Measurements from ENCODE around the gene GRAMD1A. TPM values are rescaled to one million over a fixed set of nuclear protein-coding genes. Genes with fewer than 3 reads are reported as not detected.
"Not testable (repeated sequence)": the region's sequence is repeated elsewhere in the genome, so short reads cannot be mapped to it uniquely, and the experiment has no call there.

Gene GRAMD1A
- total RNA-seq, 2 donors from 2014 or later, result 158 to 160 TPM

- Mint-ChIP-seq H3K9me3 (no peaks in the 10 kb centered on the region), H3K36me3 (no peaks in the 10 kb centered on the region), H3K27ac (no peak overlapping the region)
- DNase-seq (ENCODE audit: low spot score in 2 of 2), result no peak
- no peak for ATAC-seq
Measured at GRCh38 chr19:35049456-35049855, 49.3 kb downstream of the GRAMD1A start.

DNA sequence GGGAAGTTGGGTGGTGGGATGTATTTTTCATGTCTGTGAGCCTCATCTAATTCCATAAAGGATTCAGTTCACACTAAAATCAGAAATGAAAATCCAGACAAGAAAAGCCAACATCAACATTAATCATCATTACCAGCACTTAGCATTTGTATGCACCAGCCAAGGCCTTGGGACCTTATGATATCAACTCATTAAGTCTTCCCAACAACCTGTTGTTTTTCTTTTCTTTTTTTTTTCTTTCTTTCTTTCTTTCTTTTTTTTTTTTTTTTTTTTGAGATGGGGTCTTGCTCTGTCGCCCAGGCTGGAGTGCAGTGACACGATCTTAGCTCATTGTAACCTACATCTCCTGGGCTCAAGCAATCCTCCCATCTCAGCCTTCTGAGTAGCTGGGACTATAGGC is 50.5 kb downstream of the GRAMD1A start:
- H3K36me3 Mint-ChIP-seq; DNase-seq (ENCODE audit: low spot score in 2 of 2); ATAC-seq; H3K9me3 Mint-ChIP-seq; H3K27ac Mint-ChIP-seq: not testable (repeated sequence)

DNA sequence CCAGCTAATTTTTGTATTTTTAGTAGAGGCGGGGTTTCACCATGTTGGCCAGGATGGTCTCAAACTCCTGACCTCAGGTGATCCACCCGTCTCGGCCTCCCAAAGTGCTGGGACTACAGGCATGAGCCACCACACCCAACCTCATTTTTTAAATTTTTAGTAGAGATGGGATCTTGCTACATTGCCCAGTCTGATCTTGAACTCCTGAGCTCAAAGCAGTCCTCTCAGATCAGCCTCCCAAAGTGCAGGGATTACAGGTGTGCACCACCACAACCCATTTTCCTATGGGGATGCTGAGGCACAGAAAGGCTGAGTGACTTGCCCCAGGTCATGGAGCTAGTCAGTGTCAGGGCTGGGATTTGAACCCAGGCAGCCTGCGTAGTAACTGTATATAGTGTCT is 51.1 kb downstream of the GRAMD1A start:
- not testable (repeated sequence) for ATAC-seq

DNA sequence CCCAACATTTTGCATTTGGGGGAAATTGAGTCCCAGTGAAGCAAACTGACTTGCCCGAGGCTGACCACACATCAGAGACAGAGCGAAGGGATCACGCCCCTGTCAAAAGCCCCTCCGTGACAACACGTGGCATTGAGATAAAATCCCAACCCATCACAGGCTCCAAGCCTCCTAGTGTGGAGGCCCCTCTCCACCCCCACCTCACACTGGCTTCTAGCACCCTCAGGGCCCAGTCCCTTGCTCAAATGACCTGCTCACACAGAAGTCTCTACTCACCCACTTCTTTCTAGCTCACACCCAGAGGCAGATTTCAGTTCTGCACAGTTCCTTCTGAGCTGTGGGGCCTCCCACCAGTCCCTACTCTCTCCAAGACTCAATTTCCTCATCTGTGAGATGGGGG is 51.7 kb downstream of the GRAMD1A start:
- Mint-ChIP-seq H3K9me3 (no peaks in the 10 kb centered on the region), H3K36me3 (no peaks in the 10 kb centered on the region), H3K27ac (no peak overlapping the region)
- no peak for ATAC-seq
- no peak for DNase-seq (ENCODE audit: low spot score in 2 of 2)

More for the DNA sequence above, 51.1 kb downstream of the GRAMD1A start:
- H3K27ac Mint-ChIP-seq; H3K9me3 Mint-ChIP-seq; DNase-seq (ENCODE audit: low spot score in 2 of 2); H3K36me3 Mint-ChIP-seq: not testable (repeated sequence)

DNA sequence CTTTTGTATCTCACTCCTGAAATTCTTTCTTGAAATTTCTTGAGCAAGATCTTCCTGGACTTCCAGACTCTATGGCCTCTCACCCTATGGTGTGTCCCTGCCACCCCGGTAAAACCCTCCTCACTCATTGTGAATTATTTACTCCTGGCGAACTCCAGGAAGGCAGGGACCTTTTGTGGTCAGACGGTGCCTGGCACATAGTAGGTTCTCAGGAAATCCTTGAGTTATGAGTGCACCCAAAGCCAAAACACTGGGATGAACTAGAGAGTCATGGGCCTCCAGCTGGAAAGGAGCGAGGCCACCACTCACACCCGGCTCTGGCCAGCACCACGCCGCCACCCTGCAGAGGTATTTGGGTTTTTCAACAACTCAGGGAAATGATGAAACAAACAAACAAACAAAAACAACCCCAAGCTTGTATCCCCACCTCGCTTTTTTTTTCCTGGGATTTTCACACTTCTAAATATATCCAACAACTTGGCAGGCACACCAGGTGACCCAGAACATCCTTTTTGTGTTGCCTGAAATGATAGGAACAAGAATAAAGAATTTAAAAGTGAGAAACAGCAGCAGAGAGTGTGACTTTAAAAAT is 52.6 kb downstream of the GRAMD1A start:
- ATAC-seq (no peak), DNase-seq (ENCODE audit: low spot score in 2 of 2) (no peak)
- Mint-ChIP-seq H3K36me3 (no peaks in the 10 kb centered on the region), H3K27ac (peak overlapping the region in 1 of 2 donors; percentile 39), H3K9me3 (no peaks in the 10 kb centered on the region)

GRCh38 chr19:35053667-35054293 is 53.7 kb downstream of the GRAMD1A start:
- no peak overlapping the region for H3K27ac Mint-ChIP-seq
- no peaks in the 10 kb centered on the region for H3K36me3 Mint-ChIP-seq
- DNase-seq (ENCODE audit: low spot score in 2 of 2) (no peak), ATAC-seq (no peak)
- no peaks in the 10 kb centered on the region for H3K9me3 Mint-ChIP-seq

DNA sequence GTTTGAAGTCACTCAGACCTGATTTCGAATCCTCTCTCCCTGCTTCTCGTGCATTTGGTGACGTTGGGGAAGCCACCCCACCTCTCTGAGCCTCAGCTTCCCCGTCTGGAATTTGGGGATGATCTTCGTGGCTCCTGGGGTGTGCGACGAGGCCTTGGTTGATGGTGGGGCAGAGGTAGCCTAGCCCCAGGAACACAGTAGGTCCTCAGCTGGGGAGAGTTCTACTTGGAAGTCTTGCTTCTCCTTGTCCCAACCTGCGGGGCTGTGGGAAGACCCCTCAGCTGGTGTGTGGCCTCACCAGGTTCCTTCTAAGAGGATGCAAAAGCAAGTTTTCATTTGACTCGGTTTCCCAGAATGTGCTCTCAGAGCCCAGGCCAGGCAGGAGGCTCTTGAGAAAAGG is 54.5 kb downstream of the GRAMD1A start:
- no peaks in the 10 kb centered on the region for H3K9me3 Mint-ChIP-seq

DNA sequence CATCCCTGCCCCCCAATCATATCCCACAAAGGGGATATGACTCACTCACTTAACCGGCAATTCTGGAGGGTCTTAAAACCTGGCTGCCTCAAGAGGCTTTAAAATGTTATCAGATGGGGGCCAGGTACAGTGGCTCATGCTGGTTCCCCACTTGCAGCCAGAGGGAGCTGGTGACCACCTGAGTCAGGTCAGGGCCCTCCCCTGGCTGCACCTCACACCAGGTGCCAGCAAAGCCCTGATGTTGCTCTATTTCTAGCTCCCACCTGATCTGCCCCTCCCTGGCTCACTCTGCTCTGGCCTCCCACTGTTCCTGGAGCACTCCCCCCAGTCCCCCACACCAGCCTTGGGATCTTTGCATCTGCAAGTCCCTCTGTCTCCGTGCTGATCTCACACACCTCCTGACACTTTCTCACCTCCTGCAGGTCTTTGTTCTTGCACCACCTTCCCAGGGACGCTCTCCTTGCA is 55.6 kb downstream of the GRAMD1A start:
- ATAC-seq (no peak), DNase-seq (ENCODE audit: low spot score in 2 of 2) (no peak)
- Mint-ChIP-seq H3K27ac (peak overlapping the region in 1 of 2 donors; percentile 3), H3K9me3 (no peaks in the 10 kb centered on the region), H3K36me3 (no peaks in the 10 kb centered on the region)

More for the DNA sequence above, 54.5 kb downstream of the GRAMD1A start:
- ATAC-seq (no peak), DNase-seq (ENCODE audit: low spot score in 2 of 2) (no peak)
- Mint-ChIP-seq H3K36me3 (no peaks in the 10 kb centered on the region), H3K27ac (no peak overlapping the region)

DNA sequence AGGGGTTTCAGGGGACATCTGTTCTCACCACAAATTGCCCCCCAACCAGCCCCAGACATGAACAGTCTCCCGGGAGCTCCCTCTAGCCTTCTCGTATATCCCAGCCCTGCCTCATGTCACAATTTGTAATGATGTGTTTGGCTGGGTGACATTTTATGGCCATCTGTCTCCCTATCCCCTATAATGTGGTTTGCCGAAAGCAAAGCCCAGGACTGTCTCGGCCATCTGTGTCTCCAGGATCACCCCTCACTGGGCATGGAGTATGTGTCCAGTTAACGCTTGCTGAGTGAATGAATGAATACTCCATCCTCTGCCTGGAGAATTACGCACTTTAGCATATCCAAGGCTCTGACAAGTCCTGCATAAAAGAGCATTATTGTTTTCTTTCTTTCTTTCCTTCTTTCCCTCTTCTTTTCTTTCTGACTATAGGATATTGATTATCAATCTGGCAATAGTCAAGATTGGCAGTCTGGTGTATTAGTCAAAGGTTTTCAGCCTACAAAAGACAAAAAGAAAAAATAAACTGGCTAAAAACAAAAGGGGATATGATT is 56.5 kb downstream of the GRAMD1A start:
- Mint-ChIP-seq H3K9me3 (no peaks in the 10 kb centered on the region), H3K27ac (no peak overlapping the region), H3K36me3 (no peaks in the 10 kb centered on the region)
- no peak for ATAC-seq
- no peak for DNase-seq (ENCODE audit: low spot score in 2 of 2)

DNA sequence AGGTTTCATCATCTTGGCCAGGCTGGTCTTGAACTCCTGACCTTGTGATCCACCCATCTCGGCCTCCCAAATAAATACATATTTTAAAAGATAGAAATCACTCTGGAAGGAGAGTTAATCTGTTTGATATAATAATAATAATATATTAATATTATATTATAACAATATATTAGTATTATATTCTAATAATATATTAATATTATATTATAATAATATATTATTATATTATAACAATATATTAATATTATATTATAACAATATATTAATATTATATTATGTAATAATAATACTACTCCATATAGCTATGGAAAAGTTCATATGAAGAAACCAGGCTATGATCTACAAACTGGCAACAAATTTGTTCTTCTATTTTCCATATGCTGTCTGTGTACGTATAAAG is 58.2 kb downstream of the GRAMD1A start:
- H3K9me3 Mint-ChIP-seq, result no peaks in the 10 kb centered on the region
- no peak overlapping the region for H3K27ac Mint-ChIP-seq
- DNase-seq (ENCODE audit: low spot score in 2 of 2), result no peak
- no peaks in the 10 kb centered on the region for H3K36me3 Mint-ChIP-seq
- no peak for ATAC-seq

- H3K36me3 Mint-ChIP-seq, result no peaks in the 10 kb centered on the region
- no peaks in the 10 kb centered on the region for H3K9me3 Mint-ChIP-seq
- ATAC-seq, result no peak
- H3K27ac Mint-ChIP-seq, result no peak overlapping the region
- no peak for DNase-seq (ENCODE audit: low spot score in 2 of 2)
Measured at GRCh38 chr19:35059006-35059798, 59.1 kb downstream of the GRAMD1A start.

DNA sequence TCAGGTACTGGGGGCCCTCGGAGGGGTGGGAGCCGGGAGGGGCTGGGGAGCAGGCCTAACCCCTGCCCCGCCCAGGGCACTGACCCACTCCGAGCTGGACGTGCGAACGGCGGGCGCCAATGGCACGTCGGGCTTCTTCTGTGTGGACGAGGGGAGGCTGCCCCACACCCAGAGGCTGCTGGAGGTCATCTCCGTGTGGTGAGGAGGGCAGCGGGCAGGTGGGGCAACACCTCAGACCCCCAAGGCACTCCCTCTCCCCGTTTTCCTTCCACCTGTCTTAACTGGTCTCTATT is 59.6 kb downstream of the GRAMD1A start:
- no peak for DNase-seq (ENCODE audit: low spot score in 2 of 2)
- H3K27ac Mint-ChIP-seq, result no peak overlapping the region
- no peaks in the 10 kb centered on the region for H3K36me3 Mint-ChIP-seq
- no peak for ATAC-seq
- no peaks in the 10 kb centered on the region for H3K9me3 Mint-ChIP-seq

DNA sequence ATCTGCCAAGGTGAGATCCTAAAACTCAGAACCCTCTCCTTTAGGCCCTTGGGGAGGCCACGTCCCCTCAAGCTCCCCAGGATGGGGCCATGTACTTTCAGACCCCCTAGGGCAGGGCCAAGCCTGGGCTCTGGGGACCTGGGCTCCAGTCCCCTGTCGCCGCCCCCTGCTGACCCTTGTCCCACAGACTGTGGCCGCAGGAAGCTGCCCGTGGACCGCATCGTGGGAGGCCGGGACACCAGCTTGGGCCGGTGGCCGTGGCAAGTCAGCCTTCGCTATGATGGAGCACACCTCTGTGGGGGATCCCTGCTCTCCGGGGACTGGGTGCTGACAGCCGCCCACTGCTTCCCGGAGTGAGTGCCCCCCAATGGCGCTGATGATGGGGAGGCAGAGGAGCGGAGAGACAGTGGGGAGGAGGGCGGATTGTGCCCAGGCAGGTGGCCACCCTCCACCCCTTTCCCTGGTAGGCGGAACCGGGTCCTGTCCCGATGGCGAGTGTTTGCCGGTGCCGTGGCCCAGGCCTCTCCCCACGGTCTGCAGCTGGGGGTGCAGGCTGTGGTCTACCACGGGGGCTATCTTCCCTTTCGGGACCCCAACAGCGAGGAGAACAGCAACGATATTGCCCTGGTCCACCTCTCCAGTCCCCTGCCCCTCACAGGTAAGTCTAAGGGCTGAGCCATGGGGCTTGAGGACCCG is 60.2 kb downstream of the GRAMD1A start:
- peak overlapping the region in 1 of 2 donors; percentile 72 for H3K27ac Mint-ChIP-seq
- no peak for DNase-seq (ENCODE audit: low spot score in 2 of 2)
- ATAC-seq, result no peak
- no peaks in the 10 kb centered on the region for H3K36me3 Mint-ChIP-seq
- no peaks in the 10 kb centered on the region for H3K9me3 Mint-ChIP-seq

DNA sequence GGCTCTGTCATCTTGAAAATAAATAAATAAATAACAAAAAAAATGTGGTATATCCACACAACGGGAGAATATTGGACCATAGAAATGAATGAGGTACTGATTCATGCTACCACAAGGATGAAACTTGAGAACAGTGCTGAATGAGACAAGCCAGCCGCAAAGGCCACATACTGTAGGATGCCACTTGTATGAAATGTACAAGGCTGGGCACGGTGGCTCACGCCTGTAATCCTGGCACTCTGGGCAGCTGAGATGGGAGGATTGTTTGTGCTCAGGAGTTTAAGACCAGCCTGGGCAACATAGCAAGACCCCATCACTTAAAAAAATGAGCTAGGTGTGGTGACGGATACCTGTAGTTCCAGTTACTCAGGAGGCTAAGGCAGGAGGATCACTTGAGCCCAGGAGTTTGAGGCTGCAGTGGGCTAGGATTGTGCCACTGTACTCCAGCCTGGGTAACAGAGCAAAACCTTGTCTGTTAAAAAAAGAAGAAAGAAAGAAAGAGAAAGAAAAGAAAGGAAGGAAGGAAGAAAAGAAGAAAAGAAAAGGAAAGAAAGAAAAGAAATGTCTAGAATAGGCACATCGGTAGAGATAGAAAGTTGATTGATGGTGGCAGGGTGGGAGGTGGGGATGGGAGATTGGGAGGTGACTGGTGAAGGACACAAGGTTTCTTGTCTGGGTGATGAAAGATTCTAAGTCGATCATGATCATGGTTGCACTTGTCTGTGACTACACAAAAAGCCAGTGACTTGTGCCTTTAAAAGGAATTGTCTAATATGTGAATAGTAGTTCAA is 61.7 kb downstream of the GRAMD1A start:
- no peak for ATAC-seq
- no peaks in the 10 kb centered on the region for H3K36me3 Mint-ChIP-seq
- no peaks in the 10 kb centered on the region for H3K9me3 Mint-ChIP-seq
- H3K27ac Mint-ChIP-seq, result no peak overlapping the region
- no peak for DNase-seq (ENCODE audit: low spot score in 2 of 2)

- DNase-seq (ENCODE audit: low spot score in 2 of 2) (no peak), ATAC-seq (no peak)
- Mint-ChIP-seq H3K27ac (no peak overlapping the region), H3K9me3 (no peaks in the 10 kb centered on the region), H3K36me3 (no peaks in the 10 kb centered on the region)
Measured at GRCh38 chr19:35062942-35063341, 62.8 kb downstream of the GRAMD1A start.

Measured in activated naive CD4-positive, alpha-beta T cell treated with anti-CD3 and anti-CD28 coated beads, Interleukin-2, amount 50 U/mL, for 72 hours (primary cell).